AG09319 (cell line): ENCODE results near the gene PAX8.

Source experiments
- DNase-seq: peaks from one replicate; pipeline ENCODE4 v3.0.0-alpha.2; 2010; ENCODE audit warnings: low read depth; ENCODE audit errors: extremely low read depth
- TF ChIP-seq, protein P1 (sequence below): IDR thresholded peaks from 2 replicates; pipeline ENCODE4 v1.5.1; 2011; ENCODE audit warnings: low read depth, mild to moderate bottlenecking, inconsistent platforms, low read length, moderate library complexity

The PAX8 gene

DNA sequence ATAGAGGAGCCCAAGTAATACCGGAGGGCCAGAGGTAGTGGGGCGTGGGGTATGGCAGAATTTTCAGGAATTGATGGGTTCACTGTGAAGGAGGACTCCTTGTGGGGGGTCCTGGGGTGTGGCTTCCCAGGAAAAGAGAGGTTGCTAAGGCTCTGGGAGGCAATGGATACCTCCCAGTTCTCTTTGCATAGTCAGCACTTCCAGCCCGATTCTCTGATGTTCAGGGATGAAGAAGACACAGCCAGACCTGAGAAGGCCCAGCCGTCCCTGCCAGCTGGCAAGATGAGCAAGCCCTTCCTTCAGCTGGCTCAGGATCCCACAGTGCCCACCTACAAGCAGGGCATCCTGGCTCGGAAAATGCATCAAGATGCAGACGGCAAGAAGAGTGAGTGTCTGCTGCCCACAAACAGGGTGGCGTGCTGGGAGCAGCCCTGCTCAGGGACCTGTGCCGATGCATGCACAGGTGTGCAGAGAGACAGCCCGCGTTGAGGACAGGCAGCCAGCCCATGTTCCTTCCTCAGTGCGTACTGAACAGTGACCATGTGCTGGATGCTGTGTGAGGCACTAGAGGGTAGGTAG lies 82.7 kb downstream of the PAX8 start:
- DNase-seq: no peak
- TF ChIP-seq, protein P1, sequence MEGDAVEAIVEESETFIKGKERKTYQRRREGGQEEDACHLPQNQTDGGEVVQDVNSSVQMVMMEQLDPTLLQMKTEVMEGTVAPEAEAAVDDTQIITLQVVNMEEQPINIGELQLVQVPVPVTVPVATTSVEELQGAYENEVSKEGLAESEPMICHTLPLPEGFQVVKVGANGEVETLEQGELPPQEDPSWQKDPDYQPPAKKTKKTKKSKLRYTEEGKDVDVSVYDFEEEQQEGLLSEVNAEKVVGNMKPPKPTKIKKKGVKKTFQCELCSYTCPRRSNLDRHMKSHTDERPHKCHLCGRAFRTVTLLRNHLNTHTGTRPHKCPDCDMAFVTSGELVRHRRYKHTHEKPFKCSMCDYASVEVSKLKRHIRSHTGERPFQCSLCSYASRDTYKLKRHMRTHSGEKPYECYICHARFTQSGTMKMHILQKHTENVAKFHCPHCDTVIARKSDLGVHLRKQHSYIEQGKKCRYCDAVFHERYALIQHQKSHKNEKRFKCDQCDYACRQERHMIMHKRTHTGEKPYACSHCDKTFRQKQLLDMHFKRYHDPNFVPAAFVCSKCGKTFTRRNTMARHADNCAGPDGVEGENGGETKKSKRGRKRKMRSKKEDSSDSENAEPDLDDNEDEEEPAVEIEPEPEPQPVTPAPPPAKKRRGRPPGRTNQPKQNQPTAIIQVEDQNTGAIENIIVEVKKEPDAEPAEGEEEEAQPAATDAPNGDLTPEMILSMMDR: no peak

DNA sequence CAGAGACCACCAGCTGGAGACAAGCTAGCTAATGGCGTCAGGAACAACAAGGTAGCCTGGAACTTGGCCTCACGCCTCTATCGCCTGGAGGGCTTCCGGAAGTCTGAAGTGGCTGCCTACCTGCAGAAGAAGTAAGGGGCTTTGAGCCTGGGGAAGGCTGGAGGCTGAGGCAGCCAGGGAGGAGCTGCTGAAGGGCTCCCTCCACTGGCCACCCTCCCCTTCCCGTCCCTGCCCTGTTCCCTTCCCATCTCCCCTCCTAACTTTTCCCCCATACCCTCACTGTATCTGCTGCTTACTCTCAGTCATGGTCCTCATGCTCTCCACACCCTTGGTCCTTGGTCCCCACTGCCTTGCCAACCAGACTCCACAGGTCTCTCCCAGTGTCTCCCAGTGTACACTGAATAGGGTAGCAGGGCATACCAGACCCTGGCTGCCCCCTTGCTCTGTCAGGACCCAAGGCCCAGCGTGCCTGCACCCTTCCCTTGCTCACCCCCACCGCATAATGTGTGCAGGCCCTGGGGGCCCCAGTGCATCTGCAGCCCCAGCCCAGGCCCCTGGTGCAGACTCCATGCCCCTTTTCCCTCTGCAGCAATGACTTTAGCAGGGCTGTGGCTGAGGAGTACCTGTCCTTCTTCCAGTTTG lies 86.1 kb downstream of the PAX8 start:
- DNase-seq: no peak
- TF ChIP-seq, protein P1: no peak

DNA sequence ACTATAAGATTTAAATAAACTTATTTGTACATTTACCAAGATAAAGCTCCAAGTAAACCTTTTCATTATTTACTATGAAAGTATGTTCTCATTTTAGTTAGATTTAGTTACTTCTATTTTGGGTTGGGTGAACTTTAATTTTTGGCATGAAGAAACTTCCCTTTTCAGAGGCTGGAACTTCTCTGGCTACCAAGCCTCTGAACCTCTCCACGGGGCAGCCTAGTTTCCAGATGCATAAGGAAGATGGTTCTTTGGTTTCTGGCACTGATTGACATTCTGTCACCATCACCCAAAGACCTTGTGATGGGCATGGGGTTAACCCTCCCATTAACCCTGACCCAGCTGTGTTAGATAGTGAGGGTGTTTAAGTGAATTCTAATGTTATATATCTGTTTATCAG lies 87.8 kb downstream of the PAX8 start:
- TF ChIP-seq, protein P1: no peak
- DNase-seq: no peak

DNA sequence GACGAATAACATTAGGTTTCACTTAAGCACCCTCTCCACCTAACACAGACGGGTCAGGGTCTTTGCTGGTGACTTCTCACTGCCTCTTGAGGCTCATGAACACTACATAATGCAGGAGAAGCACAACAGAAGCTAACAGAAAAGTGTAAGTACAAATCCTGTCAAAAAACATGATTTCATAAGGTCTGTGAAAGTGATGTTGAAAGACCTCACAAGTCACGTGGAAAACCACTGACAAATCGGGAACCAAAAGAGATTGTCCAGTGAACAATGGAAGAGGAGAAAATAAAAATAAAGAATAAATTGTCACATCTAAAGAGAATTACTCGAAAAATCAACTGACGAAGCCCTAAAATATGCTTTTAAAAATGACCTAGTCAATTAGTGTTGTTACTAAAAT lies 91.0 kb downstream of the PAX8 start:
- DNase-seq: no peak
- TF ChIP-seq, protein P1: no peak

DNA sequence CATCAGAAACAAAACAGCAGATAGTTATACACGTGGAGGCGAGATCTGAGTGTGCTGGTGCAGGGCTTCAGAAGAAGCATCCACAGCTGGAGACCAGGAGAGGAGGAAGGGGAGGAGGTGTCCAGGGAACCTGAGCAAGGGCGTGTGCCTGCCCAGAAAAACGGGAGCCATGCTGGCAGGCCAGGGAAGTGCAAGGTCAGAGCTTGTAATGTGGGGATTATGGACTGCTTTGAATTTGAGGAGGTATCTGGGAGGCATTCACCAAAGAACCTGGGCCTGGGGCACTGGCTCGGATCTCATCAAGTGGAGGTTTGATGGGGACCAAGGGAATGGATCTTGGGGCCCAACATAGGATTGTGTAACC lies 92.3 kb downstream of the PAX8 start:
- TF ChIP-seq, protein P1: no peak
- no peak for DNase-seq

DNA sequence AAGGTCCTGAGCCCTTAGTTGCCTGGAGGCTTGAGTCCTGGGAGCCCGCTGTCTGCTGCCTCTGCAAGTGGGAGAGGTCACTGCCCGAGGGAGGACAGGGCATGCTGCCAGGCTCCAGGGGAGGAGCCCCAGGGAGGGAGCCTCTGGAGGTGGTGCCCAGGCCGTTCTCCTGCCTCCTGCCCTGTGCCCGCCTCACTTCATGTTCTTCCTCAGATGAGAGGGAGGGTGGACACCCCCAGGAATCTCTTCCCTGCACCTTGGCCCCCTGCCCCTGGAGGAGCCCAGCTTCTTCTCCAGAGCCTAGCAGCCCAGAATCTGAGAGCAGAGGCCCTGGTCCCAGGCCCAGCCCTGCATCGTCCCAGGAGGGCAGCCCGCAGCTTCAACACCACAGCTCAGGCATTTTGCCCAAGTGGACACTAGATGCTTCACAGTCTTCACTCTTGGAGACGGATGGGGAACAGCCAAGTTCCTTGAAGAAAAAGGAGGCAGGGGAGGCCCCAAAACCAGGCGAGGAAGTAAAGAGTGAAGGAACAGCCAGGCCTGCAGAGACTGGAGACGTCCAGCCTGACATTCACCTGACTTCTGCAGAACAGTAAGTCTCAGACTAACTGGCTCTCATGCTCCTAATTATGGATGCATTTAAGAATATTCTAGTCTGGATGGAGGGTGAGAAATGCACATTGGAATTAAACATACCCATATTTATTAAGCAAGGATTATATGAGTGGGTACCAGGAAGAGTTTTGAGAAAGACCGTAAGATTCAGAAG lies 92.9 kb downstream of the PAX8 start:
- TF ChIP-seq, protein P1: no peak
- no peak for DNase-seq
